A172 (cell line): ENCODE data around the gene DNAJC11. TPM values are rescaled to one million over a fixed set of nuclear protein-coding genes. Genes with fewer than 3 reads are reported as not detected.
"Not testable (repeated sequence)": the region's sequence is repeated elsewhere in the genome, so short reads cannot be mapped to it uniquely, and the experiment has no call there.

Source experiments
- DNase-seq: peaks from one replicate; pipeline ENCODE4 v3.0.0-alpha.2; 2015; ENCODE audit warnings: low spot score
- total RNA-seq: library from RNA; depleted of rRNA; stranded (reverse); fragments of >200 nt; shearing (Covaris generic); gene quantifications from 2 replicates; pipeline ENCODE4 v1.2.3, GENCODE V29; 2014

DNAJC11 gene
- total RNA-seq, 1 experiment from 2014 or later: 44.0 TPM

DNA sequence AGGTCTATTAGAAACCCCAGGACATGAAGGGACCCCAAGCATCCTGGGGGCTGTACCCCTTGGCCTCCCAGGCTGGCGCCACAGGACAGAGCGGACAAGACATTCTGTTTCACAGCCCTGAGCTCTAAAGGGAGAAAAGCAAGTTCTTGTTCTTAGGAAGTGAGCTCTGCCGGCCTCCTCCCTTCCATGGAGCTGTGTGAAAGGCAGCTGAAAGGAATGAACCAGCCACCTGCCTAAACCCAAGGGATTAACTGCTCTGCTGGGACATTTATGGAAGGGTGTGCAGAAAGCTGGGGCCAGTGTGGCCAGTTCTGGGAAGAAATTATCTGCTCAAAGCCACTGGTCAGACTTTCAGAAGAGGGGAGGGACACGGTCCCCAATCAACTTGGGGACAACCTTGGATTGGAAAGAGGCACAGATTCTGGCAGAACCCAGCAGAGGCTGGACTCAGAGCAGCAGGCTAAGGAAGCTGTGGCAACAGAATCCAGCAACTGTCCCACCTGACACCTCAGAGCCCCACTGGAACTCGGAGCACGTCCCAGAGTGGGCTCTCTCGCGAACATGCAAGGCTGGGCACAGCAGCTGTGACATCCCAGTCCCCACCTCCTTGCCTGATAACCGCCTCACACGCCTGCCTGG, 101.1 kb downstream of the DNAJC11 start:
- no peak for DNase-seq

GRCh38 chr1:6599991-6600390, 101.6 kb downstream of the DNAJC11 start:
- not testable (repeated sequence) for DNase-seq

DNA sequence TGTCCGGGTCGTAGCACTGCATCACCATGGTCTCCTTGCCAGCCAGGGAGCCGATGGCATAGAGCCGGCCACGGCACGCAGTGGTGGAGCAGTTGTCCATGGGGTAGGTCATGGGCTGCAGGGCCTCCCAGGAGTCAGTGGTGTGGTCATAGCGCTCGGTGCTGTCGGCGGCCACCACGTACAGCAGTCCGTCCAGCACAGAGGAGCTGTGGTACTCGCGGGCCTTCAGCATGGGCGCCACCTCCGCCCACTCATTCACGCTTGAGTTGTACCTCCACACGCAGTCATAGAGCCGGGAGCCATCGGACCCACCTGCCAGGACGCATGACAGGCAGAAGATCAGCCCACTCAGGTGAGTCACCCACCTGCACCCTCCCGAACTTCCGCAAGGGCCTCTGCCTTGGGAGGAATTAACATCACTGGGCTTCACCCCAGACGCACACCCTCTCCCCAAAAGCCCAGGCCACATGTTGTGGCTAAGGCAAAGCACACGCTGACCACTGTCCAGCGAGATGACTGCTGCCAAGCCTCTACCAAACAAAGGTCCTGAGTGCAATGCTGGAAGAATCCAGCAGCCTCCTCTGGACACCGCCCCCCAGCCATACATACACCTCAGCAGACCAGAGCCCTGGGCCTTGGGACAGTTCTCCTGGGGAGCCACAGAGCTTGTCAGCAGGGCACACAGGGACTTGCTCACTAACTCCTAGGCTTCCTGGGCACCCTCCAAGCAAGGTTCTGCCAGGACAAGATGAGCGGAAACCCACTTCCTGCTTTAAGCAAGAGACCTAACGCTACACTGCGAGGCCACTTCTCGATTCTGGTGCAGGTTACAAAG, 102.3 kb downstream of the DNAJC11 start:
- DNase-seq: no peak

- no peak for DNase-seq
Measured at GRCh38 chr1:6597777-6598131, 103.9 kb downstream of the DNAJC11 start.

- DNase-seq: no peak
Measured at GRCh38 chr1:6596886-6597776, 104.5 kb downstream of the DNAJC11 start.

GRCh38 chr1:6596351-6596750, 105.3 kb downstream of the DNAJC11 start:
- DNase-seq: no peak

GRCh38 chr1:6594977-6595740, 106.5 kb downstream of the DNAJC11 start:
- DNase-seq: no peak

DNA sequence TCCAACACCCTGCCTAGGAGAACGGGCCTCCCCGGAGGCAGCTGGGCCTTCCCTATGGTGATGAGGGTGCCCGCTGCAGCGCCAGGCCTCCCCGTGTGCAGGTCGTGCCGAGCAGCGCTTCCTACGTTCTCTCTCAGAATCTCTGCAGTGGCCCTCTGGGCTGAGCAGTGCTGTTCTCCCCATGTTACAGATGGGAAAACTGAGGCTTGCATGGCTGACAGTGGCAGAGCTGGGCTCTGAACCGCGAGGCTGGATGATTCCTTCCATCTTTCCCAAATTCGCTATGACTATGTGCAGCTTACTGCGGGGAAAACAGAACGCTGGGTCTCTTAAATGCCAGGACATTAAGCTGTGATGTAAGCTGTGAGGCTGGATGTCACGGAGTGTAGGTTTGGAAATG, 107.8 kb downstream of the DNAJC11 start:
- DNase-seq: no peak

DNA sequence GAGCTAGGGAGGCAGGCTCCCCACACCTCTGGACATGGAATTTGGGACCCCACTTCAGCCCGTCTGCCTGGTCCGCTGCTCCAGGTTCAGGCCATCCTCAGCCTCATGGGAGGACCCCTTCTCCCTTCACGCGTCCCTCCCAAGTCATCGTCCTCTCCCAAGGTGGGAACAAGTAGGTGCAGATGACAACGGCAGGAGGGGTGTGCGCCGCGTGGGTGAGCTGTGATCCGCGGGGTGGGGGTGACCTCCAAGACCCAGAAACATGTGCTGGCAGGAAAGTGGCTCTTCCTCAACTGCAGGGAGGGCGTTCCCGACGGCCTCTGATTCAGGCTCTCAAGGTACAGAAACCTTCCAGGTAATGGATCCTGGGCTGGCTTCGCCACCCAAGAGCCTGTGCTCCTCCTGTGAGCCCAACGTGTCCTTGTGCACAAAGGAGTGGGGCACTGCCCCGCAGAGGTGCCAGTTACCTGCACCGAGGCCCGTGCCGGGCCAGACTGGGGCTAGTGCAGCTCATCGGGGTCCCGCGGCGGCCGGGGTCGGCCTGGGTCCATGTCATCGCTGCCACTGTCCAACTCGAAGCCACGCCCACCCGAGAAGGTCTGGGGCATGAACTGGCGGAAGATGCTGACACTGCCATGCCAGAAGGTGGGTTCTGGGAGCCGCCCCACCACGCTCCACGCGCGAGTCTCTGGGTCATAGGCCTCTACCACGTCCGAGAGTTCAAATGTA, 108.6 kb downstream of the DNAJC11 start:
- no peak for DNase-seq

GRCh38 chr1:6592441-6592840, 109.2 kb downstream of the DNAJC11 start:
- no peak for DNase-seq

DNA sequence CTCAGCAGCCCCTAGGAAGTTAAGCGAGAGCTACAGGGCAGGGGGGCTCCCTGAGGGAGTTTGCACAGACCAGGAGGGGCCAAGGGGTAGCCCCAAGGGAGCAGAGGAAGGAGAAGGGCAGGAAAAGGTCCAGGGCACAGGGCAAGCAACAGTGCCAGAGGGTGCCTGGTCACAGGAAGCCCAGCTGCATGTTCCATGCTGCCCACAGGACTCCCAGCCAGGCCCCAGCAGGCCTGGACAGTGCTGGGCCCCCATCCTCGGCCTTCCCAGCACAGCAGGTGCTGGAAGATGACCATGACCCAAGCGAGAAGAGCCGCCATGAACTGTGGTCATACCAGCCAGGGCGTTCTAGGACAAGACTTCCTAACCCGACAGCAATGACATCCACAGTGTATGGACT, 110.0 kb downstream of the DNAJC11 start:
- no peak for DNase-seq

DNA sequence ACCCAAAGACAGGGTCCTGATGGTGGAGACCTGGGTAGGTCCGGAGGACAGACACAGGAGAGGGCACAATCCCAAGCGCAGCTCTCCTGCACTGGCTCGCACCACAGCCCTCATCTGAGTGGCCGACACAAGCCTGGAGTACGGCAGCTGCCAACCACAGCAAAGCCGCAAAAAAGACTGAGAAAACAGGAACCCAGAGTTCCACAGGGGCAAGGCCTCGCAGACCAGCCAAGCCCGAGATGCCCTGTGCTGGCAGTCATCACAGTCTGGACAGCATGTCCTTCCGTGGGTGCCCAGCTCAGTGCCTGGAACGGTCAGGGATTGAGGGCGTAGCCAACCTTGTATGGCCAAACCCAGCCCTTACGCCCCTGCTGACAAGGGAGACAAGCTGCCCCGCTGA, 110.4 kb downstream of the DNAJC11 start:
- DNase-seq: no peak

GRCh38 chr1:6590046-6590445, 111.6 kb downstream of the DNAJC11 start:
- no peak for DNase-seq

DNA sequence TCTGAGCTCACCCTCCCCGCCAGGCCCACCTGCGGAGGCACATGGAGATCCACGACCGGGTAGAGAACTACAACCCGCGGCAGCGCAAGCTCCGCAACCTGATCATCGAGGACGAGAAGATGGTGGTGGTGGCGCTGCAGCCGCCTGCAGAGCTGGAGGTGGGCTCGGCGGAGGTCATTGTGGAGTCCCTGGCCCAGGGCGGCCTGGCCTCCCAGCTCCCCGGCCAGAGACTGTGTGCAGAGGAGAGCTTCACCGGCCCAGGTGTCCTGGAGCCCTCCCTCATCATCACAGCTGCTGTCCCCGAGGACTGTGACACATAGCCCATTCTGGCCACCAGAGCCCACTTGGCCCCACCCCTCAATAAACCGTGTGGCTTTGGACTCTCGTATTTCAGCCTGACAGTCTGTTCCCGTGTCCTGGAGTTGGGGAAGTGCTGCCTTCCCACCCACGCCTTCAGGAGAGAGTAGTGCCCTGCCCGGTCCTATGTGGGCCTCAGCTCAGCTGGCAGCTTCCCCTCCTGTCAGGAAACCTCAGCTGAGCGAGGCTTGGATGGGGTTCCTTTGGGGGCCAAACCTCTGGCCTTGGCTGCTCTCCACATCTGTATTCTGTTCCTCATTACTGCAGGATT, 112.6 kb downstream of the DNAJC11 start:
- DNase-seq: no peak

- no peak for DNase-seq
Measured at GRCh38 chr1:6588128-6588892, 113.3 kb downstream of the DNAJC11 start.

- DNase-seq: no peak
Measured at GRCh38 chr1:6587261-6588005, 114.2 kb downstream of the DNAJC11 start.

DNA sequence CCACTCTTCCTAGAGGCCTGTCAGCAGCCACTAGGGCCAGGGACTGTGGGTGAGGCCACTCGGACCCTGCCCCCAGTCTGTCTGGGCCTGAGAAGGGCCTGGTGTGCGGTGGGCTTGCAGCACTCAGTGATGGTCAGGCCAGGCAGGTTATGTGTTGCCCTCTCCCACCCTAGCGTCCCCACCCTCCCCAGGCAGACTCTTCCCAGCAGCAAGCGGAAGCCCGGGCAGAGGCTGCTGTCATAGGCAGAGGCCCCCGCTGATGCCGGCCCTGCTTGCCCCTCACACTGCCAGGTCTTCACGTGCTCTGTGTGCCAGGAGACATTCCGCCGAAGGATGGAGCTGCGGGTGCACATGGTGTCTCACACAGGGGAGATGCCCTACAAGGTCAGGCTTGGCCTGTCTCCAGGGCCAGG, 115.2 kb downstream of the DNAJC11 start:
- DNase-seq: no peak

DNA sequence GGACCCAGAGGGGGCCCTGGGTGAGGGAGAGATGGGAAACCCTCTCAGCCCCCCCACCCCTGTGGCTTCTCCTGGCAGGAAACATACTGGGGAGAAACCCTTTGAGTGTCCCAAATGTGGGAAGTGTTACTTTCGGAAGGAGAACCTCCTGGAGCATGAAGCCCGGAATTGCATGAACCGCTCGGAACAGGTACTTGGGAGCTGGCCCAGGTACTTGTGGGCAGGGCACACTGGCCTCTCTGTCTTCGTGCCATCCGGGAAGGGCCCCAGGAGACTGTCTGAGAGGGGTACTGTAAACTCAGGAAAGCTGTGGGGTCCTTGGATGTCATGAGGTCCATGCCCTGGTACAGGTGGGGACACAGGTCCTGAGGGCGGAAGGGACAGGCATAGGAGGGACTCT, 115.8 kb downstream of the DNAJC11 start:
- no peak for DNase-seq
